A673 (cell line): ENCODE results near the gene RIT1. TPM values are rescaled to one million over a fixed set of nuclear protein-coding genes. Genes with fewer than 3 reads are reported as not detected.
A peak's percentile ranks its signal among the peaks of the same experiment; 100 is the strongest.
"Not testable (repeated sequence)": the region's sequence is repeated elsewhere in the genome, so short reads cannot be mapped to it uniquely, and the experiment has no call there.

Experiments used
- BruUV-seq: library from RNA; stranded (reverse); fragments of 400-500 nt; replicated peaks from 2 replicates; lab custom pipeline; 2021; lab: Mats Ljungman, UMichigan
- CTCF ChIA-PET: fragments of 300-600 bp; sonication (Branson Sonifier 250); formaldehyde crosslinking; loops from one replicate; lab custom pipeline; 2022; ENCODE audit warnings: antibody characterized with exemption; lab: Charles Lee
- POLR2A ChIA-PET: fragments of 300-600 bp; sonication (Branson Sonifier 250); formaldehyde crosslinking; loops from one replicate; lab custom pipeline; 2022; ENCODE audit warnings: antibody characterized with exemption; ENCODE audit not compliant: low non-redundant PET; lab: Charles Lee
- DNase-seq: peaks from one replicate; pipeline ENCODE4 v3.0.0-alpha.2; 2015; ENCODE audit warnings: low spot score
- H3K27ac ChIP-seq: fragments of 200-600 bp; sonication (generic); 2 replicates; pipeline ENCODE4 v1.5.1; 2016; ENCODE audit warnings: mixed run types, low read depth, mild to moderate bottlenecking, mixed read lengths, antibody characterized with exemption, low read length; ENCODE audit not compliant: poor library complexity, severe bottlenecking
- H3K27me3 ChIP-seq: fragments of 200-600 bp; sonication (generic); replicated peaks from 2 replicates; pipeline ENCODE4 v1.6.1; 2017; ENCODE audit warnings: mixed run types, low read depth, mild to moderate bottlenecking, mixed read lengths, antibody characterized with exemption, low read length; ENCODE audit not compliant: insufficient read depth, poor library complexity
- H3K36me3 ChIP-seq: fragments of 200-600 bp; sonication (generic); 2 replicates; pipeline ENCODE4 v1.6.1; 2016; ENCODE audit warnings: mixed run types, mild to moderate bottlenecking, mixed read lengths, antibody characterized with exemption, low read length; ENCODE audit not compliant: insufficient read depth, poor library complexity, severe bottlenecking
- H3K4me1 ChIP-seq: fragments of 200-600 bp; sonication (generic); 2 replicates; pipeline ENCODE4 v1.6.1; 2017; ENCODE audit warnings: mixed run types, mild to moderate bottlenecking, mixed read lengths, antibody characterized with exemption, low read length; ENCODE audit not compliant: insufficient read depth, poor library complexity, severe bottlenecking
- H3K4me3 ChIP-seq: fragments of 200-600 bp; sonication (generic); 2 replicates; pipeline ENCODE4 v1.5.1; 2016; ENCODE audit warnings: low read depth, mixed run types, mild to moderate bottlenecking, mixed read lengths, low read length; ENCODE audit not compliant: poor library complexity, severe bottlenecking
- H3K9me3 ChIP-seq: fragments of 200-600 bp; sonication (generic); 2 replicates; pipeline ENCODE4 v1.6.1; 2016; ENCODE audit warnings: mixed run types, low read depth, mild to moderate bottlenecking, mixed read lengths, antibody characterized with exemption, low read length; ENCODE audit not compliant: poor library complexity, severe bottlenecking
- CTCF ChIP-seq: fragments of 300-800, 200-600 bp; sonication (generic); conservative IDR thresholded peaks from 2 replicates; pipeline ENCODE4 v1.5.1; 2017; ENCODE audit warnings: low read depth, mild to moderate bottlenecking, antibody characterized with exemption, low read length, moderate library complexity, mixed read lengths
- EZH2 ChIP-seq: fragments of 200-600 bp; sonication (generic); IDR thresholded peaks from 2 replicates; pipeline ENCODE4 v1.6.1; 2017; ENCODE audit warnings: borderline replicate concordance, low read depth, mild to moderate bottlenecking, mixed read lengths, antibody characterized with exemption, low read length; ENCODE audit not compliant: poor library complexity, severe bottlenecking
- intact Hi-C: fragments of 100-400 bp; cut with micrococcal nuclease; formaldehyde crosslinking; loops from one replicate; pipeline ENCODE4 v1.10.0; 2022; ENCODE audit not compliant: unreplicated experiment
- total RNA-seq: library from RNA; stranded (reverse); gene quantifications from 2 replicates; pipeline ENCODE4 v1.2.3, GENCODE V29; 2021

RIT1 gene
- total RNA-seq, 1 experiment from 2014 or later, result 27.5 TPM

- BruUV-seq, result no TSS peak
- ChIA-PET POLR2A (no interaction called here), CTCF (no interaction called here)
- Histone ChIP-seq H3K4me1 (peaks cover 32% of the 10 kb centered on the region), H3K36me3 (peaks cover 65% of the 10 kb centered on the region), H3K4me3 (peak overlapping the region; percentile 67), H3K27me3 (no peaks in the 10 kb centered on the region), H3K27ac (no peak overlapping the region), H3K9me3 (no peaks in the 10 kb centered on the region)
- intact Hi-C loops, result no loop called here
- no peak for DNase-seq
- no peak for TF ChIP-seq CTCF
- no peak for TF ChIP-seq EZH2
Observed at GRCh38 chr1:155932081-155932480, 20.9 kb upstream of the RIT1 start.

GRCh38 chr1:155931332-155932038 is 20.3 kb upstream of the RIT1 start:
- no peak for DNase-seq
- Histone ChIP-seq H3K4me1 (peaks cover 32% of the 10 kb centered on the region), H3K27me3 (no peaks in the 10 kb centered on the region), H3K4me3 (peak overlapping the region; percentile 67), H3K36me3 (peaks cover 71% of the 10 kb centered on the region), H3K9me3 (no peaks in the 10 kb centered on the region), H3K27ac (no peak overlapping the region)
- intact Hi-C loops, result no loop called here
- ChIA-PET CTCF (no interaction called here), POLR2A (interaction anchor here (0.6 kb wide), 1 partner anchor 140 kb away, joined by 4 read pairs; no protein-coding TSS in a partner anchor)
- no TSS peak for BruUV-seq
- no peak for TF ChIP-seq EZH2

DNA sequence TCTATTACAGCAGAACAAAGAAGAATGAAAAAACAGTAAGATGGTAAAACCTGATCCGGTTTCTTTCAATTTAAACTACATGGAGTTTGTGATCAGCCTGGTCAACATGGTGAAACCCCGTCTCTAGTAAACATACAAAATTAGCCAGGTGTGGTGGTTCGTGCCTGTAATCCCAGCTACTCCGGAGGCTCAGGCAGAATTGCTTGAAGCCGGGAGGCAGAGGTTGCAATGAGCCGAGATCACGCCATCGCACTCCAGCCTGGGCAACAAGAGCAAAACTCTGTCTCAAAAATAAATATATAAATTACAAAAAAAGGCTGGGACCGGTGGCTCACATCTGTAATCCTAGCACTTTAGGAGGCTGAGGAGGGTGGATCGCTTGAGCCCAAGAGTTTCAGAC is 19.6 kb upstream of the RIT1 start:
- peak overlapping the region; percentile 67 for H3K4me3 ChIP-seq
- H3K27ac ChIP-seq, BruUV-seq, H3K9me3 ChIP-seq, DNase-seq, intact Hi-C loops, H3K27me3 ChIP-seq, CTCF ChIA-PET, POLR2A ChIA-PET: not testable (repeated sequence)
- peaks cover 32% of the 10 kb centered on the region for H3K4me1 ChIP-seq
- peaks cover 79% of the 10 kb centered on the region for H3K36me3 ChIP-seq

GRCh38 chr1:155929057-155929456 is 17.9 kb upstream of the RIT1 start:
- peaks cover 32% of the 10 kb centered on the region for H3K4me1 ChIP-seq
- ChIA-PET CTCF (no interaction called here), POLR2A (no interaction called here)
- DNase-seq, result no peak
- no peaks in the 10 kb centered on the region for H3K27me3 ChIP-seq
- H3K36me3 ChIP-seq, result peaks cover 96% of the 10 kb centered on the region
- no peaks in the 10 kb centered on the region for H3K9me3 ChIP-seq
- TF ChIP-seq EZH2, result no peak
- no peak for TF ChIP-seq CTCF
- no peak overlapping the region for H3K4me3 ChIP-seq
- H3K27ac ChIP-seq, result no peak overlapping the region
- BruUV-seq, result no TSS peak
- intact Hi-C loops, result loop anchor here (10.0 kb wide), 1 partner anchor 386 kb away; no protein-coding TSS in a partner anchor
